ENCODE results near the gene CEP112.

DNA sequence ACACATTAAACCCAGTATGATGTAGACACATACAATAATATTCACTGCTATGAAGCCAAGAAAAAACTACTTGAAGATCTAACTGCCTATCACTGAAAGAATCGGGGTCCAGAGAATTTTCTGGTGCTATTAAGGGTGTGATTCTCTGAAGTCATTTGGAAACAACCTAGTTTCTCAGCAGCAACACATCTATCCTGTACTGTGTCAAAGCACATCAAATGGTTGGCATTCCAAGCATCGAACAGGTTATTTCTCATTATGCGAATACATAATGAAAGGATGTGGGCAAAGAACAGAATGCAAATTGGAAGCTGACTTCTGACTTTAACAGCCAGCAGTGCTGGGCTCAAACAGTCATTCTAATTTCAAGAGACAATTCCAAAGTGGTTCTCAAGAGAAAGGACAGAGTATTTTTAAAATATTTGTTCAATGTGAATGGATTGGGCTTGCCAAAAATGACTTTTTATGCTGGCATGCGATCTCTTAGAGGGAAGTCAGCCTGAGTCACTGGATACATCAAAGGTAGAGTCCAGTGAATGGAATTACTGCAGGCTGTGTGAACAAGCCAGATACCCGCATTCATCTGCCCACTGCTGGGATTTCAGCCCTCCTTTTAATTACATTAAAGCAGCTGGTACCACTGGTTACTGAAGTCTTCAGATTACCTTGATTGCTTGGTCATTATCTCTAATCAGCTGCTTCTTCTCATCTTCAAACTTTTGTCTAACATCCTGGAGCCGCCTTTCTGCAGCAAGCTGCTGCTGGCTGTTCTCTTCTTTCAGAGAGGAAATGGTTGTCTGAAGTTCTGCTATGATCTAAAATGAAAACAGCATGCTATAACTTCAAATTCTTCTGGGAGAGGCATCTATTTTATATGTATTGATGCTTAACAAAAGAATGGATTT lies 449.3 kb downstream of the CEP112 start:
- TF ChIP-seq KLF16 (CRISPR knock-in tag; IDR thresholded peaks at IDR 0.05) (no peak), NR2F6 (IDR thresholded peaks at IDR 0.05) (no peak), NR2F6 (CRISPR knock-in tag; IDR thresholded peaks at IDR 0.05) (no peak), TGIF2 (CRISPR knock-in tag; IDR thresholded peaks at IDR 0.05) (no peak), PHB2 (IDR thresholded peaks at IDR 0.05; ENCODE audit: partially characterized antibody) (no peak), POLR2A (IDR thresholded peaks at IDR 0.05; ENCODE audit: insufficient read depth in 1 of 2, low read depth in 2 of 2, low read length in 2 of 2) (no peak), GPN1 (CRISPR knock-in tag; IDR thresholded peaks at IDR 0.05; ENCODE audit: borderline replicate concordance) (no peak), NR0B2 (CRISPR knock-in tag; IDR thresholded peaks at IDR 0.05) (no peak), ZBTB8A (CRISPR knock-in tag; IDR thresholded peaks at IDR 0.05; ENCODE audit: borderline replicate concordance, low read depth) (no peak), ZSCAN12 (CRISPR knock-in tag; IDR thresholded peaks at IDR 0.05) (no peak), RBM39 (IDR thresholded peaks at IDR 0.05; ENCODE audit: low read depth, low read length, poor library complexity, severe bottlenecking) (no peak), SRSF9 (IDR thresholded peaks at IDR 0.05; ENCODE audit: borderline replicate concordance, insufficient read depth, low read depth, low read length, poor library complexity, severe bottlenecking) (no peak)
- TF ChIP-seq, protein P1, sequence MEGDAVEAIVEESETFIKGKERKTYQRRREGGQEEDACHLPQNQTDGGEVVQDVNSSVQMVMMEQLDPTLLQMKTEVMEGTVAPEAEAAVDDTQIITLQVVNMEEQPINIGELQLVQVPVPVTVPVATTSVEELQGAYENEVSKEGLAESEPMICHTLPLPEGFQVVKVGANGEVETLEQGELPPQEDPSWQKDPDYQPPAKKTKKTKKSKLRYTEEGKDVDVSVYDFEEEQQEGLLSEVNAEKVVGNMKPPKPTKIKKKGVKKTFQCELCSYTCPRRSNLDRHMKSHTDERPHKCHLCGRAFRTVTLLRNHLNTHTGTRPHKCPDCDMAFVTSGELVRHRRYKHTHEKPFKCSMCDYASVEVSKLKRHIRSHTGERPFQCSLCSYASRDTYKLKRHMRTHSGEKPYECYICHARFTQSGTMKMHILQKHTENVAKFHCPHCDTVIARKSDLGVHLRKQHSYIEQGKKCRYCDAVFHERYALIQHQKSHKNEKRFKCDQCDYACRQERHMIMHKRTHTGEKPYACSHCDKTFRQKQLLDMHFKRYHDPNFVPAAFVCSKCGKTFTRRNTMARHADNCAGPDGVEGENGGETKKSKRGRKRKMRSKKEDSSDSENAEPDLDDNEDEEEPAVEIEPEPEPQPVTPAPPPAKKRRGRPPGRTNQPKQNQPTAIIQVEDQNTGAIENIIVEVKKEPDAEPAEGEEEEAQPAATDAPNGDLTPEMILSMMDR (CRISPR knock-in tag; IDR thresholded peaks at IDR 0.05), result no peak
- TF ChIP-seq, protein P2, sequence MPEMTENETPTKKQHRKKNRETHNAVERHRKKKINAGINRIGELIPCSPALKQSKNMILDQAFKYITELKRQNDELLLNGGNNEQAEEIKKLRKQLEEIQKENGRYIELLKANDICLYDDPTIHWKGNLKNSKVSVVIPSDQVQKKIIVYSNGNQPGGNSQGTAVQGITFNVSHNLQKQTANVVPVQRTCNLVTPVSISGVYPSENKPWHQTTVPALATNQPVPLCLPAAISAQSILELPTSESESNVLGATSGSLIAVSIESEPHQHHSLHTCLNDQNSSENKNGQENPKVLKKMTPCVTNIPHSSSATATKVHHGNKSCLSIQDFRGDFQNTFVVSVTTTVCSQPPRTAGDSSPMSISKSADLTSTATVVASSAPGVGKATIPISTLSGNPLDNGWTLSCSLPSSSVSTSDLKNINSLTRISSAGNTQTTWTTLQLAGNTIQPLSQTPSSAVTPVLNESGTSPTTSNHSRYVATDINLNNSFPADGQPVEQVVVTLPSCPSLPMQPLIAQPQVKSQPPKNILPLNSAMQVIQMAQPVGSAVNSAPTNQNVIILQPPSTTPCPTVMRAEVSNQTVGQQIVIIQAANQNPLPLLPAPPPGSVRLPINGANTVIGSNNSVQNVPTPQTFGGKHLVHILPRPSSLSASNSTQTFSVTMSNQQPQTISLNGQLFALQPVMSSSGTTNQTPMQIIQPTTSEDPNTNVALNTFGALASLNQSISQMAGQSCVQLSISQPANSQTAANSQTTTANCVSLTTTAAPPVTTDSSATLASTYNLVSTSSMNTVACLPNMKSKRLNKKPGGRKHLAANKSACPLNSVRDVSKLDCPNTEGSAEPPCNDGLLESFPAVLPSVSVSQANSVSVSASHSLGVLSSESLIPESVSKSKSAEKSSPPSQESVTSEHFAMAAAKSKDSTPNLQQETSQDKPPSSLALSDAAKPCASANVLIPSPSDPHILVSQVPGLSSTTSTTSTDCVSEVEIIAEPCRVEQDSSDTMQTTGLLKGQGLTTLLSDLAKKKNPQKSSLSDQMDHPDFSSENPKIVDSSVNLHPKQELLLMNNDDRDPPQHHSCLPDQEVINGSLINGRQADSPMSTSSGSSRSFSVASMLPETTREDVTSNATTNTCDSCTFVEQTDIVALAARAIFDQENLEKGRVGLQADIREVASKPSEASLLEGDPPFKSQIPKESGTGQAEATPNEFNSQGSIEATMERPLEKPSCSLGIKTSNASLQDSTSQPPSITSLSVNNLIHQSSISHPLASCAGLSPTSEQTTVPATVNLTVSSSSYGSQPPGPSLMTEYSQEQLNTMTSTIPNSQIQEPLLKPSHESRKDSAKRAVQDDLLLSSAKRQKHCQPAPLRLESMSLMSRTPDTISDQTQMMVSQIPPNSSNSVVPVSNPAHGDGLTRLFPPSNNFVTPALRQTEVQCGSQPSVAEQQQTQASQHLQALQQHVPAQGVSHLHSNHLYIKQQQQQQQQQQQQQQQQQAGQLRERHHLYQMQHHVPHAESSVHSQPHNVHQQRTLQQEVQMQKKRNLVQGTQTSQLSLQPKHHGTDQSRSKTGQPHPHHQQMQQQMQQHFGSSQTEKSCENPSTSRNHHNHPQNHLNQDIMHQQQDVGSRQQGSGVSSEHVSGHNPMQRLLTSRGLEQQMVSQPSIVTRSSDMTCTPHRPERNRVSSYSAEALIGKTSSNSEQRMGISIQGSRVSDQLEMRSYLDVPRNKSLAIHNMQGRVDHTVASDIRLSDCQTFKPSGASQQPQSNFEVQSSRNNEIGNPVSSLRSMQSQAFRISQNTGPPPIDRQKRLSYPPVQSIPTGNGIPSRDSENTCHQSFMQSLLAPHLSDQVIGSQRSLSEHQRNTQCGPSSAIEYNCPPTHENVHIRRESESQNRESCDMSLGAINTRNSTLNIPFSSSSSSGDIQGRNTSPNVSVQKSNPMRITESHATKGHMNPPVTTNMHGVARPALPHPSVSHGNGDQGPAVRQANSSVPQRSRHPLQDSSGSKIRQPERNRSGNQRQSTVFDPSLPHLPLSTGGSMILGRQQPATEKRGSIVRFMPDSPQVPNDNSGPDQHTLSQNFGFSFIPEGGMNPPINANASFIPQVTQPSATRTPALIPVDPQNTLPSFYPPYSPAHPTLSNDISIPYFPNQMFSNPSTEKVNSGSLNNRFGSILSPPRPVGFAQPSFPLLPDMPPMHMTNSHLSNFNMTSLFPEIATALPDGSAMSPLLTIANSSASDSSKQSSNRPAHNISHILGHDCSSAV (CRISPR knock-in tag; IDR thresholded peaks at IDR 0.05; ENCODE audit: borderline replicate concordance), result no peak

Measured in HepG2 (cell line).